ENCODE results near the gene LIMA1. TPM values are rescaled to one million over a fixed set of nuclear protein-coding genes. Genes with fewer than 3 reads are reported as not detected.
A peak's percentile ranks its signal among the peaks of the same experiment; 100 is the strongest.
"Not testable (repeated sequence)": the region's sequence is repeated elsewhere in the genome, so short reads cannot be mapped to it uniquely, and the experiment has no call there.

Gene LIMA1
- polyA plus RNA-seq, 3 donors = 15.9 to 134 (median 108) TPM

GRCh38 chr12:50231346-50231745 is 52.0 kb downstream of the LIMA1 start:
- no peak overlapping the region for H3K27ac ChIP-seq (ENCODE audit: low read depth, low read length)

GRCh38 chr12:50230217-50230616 is 53.1 kb downstream of the LIMA1 start:
- no peak overlapping the region for H3K27ac ChIP-seq (ENCODE audit: low read depth, low read length)
- WGBS, 3 donors = 94 to 95% (median 94%) methylated on average over 6 of the region's 6 CpGs

GRCh38 chr12:50224026-50224692 is 59.2 kb downstream of the LIMA1 start:
- no peak overlapping the region for H3K27ac ChIP-seq (ENCODE audit: low read depth, low read length)
- WGBS, 3 donors = 72 to 86% (median 74%) methylated on average over 2 of the region's 2 CpGs

- H3K27ac ChIP-seq (ENCODE audit: low read depth, low read length) = peak overlapping the region; percentile 57
- 7 to 44% (median 10%) methylated on average over 5 of the region's 5 CpGs for WGBS, 3 donors
Observed at GRCh38 chr12:50222275-50222783, 61.0 kb downstream of the LIMA1 start.

- WGBS, 3 donors = 10 to 20% (median 10%) methylated on average over 9 of the region's 9 CpGs
Observed at GRCh38 chr12:50221228-50222008, 61.9 kb downstream of the LIMA1 start.

GRCh38 chr12:50220363-50220995 is 62.8 kb downstream of the LIMA1 start:
- WGBS, 3 donors = 15 to 32% (median 17%) methylated on average over 4 of the region's 4 CpGs
- no peak overlapping the region for H3K27ac ChIP-seq (ENCODE audit: low read depth, low read length)

More at GRCh38 chr12:50221228-50222008, 61.9 kb downstream of the LIMA1 start:
- peak overlapping the region; percentile 57 for H3K27ac ChIP-seq (ENCODE audit: low read depth, low read length)

GRCh38 chr12:50219544-50219943 is 63.8 kb downstream of the LIMA1 start:
- H3K27ac ChIP-seq (ENCODE audit: low read depth, low read length) = no peak overlapping the region
- WGBS, 3 donors = 89 to 98% (median 94%) methylated on average over 2 of the region's 2 CpGs

- WGBS, 3 donors = 93 to 96% (median 94%) methylated on average over 6 of the region's 6 CpGs
- not testable (repeated sequence) for H3K27ac ChIP-seq (ENCODE audit: low read depth, low read length)
Observed at GRCh38 chr12:50219001-50219400, 64.3 kb downstream of the LIMA1 start.

- 94 to 98% (median 95%) methylated on average over 4 of the region's 4 CpGs for WGBS, 3 donors
- H3K27ac ChIP-seq (ENCODE audit: low read depth, low read length) = no peak overlapping the region
Observed at GRCh38 chr12:50218386-50218785, 64.9 kb downstream of the LIMA1 start.

- no peak overlapping the region for H3K27ac ChIP-seq (ENCODE audit: low read depth, low read length)
- 88 to 100% (median 95%) methylated on average over 1 of the region's 1 CpG for WGBS, 3 donors
Observed at GRCh38 chr12:50217202-50217601, 66.1 kb downstream of the LIMA1 start.

GRCh38 chr12:50215033-50215432 is 68.3 kb downstream of the LIMA1 start:
- no peak overlapping the region for H3K27ac ChIP-seq (ENCODE audit: low read depth, low read length)
- WGBS, 3 donors = 84 to 91% (median 85%) methylated on average over 3 of the region's 3 CpGs

GRCh38 chr12:50214018-50214417 is 69.3 kb downstream of the LIMA1 start:
- WGBS, 3 donors = 21 to 42% (median 39%) methylated on average over 1 of the region's 1 CpG
- H3K27ac ChIP-seq (ENCODE audit: low read depth, low read length) = no peak overlapping the region

- 93 to 94% (median 93%) methylated on average over 2 of the region's 2 CpGs for WGBS, 3 donors
- no peak overlapping the region for H3K27ac ChIP-seq (ENCODE audit: low read depth, low read length)
Observed at GRCh38 chr12:50213439-50213838, 69.9 kb downstream of the LIMA1 start.

- H3K27ac ChIP-seq (ENCODE audit: low read depth, low read length) = no peak overlapping the region
- 44 to 74% (median 44%) methylated on average over 2 of the region's 2 CpGs for WGBS, 3 donors
Observed at GRCh38 chr12:50212071-50212467, 71.3 kb downstream of the LIMA1 start.

GRCh38 chr12:50211392-50212070 is 71.8 kb downstream of the LIMA1 start:
- 47 to 75% (median 56%) methylated on average over 6 of the region's 6 CpGs for WGBS, 3 donors
- no peak overlapping the region for H3K27ac ChIP-seq (ENCODE audit: low read depth, low read length)

GRCh38 chr12:50207424-50207823 is 75.9 kb downstream of the LIMA1 start:
- H3K27ac ChIP-seq (ENCODE audit: low read depth, low read length) = no peak overlapping the region
- WGBS, 3 donors = 96 to 100% (median 100%) methylated on average over 2 of the region's 2 CpGs

GRCh38 chr12:50205648-50206047 is 77.7 kb downstream of the LIMA1 start:
- WGBS, 3 donors = 90 to 96% (median 91%) methylated on average over 6 of the region's 6 CpGs

GRCh38 chr12:50203691-50204090 is 79.6 kb downstream of the LIMA1 start:
- H3K27ac ChIP-seq (ENCODE audit: low read depth, low read length) = no peak overlapping the region
- 87 to 96% (median 87%) methylated on average over 2 of the region's 2 CpGs for WGBS, 3 donors

More at GRCh38 chr12:50205648-50206047, 77.7 kb downstream of the LIMA1 start:
- no peak overlapping the region for H3K27ac ChIP-seq (ENCODE audit: low read depth, low read length)
